ENCODE results near the gene NEURL2.
"Not testable (repeated sequence)": the region's sequence is repeated elsewhere in the genome, so short reads cannot be mapped to it uniquely, and the experiment has no call there.

The NEURL2 gene

GRCh38 chr20:45919542-45920399, 28.8 kb upstream of the NEURL2 start:
- no peak for DNase-seq

- no peak for DNase-seq
Observed at GRCh38 chr20:45918779-45919537, 27.9 kb upstream of the NEURL2 start.

- DNase-seq = no peak
Observed at GRCh38 chr20:45918182-45918737, 27.3 kb upstream of the NEURL2 start.

- DNase-seq = no peak
Observed at GRCh38 chr20:45917790-45918141, 26.8 kb upstream of the NEURL2 start.

GRCh38 chr20:45913116-45913515, 22.1 kb upstream of the NEURL2 start:
- no peak for DNase-seq

- no peak for DNase-seq
Observed at GRCh38 chr20:45912344-45912682, 21.3 kb upstream of the NEURL2 start.

GRCh38 chr20:45911486-45912343, 20.7 kb upstream of the NEURL2 start, which contains the start of gene PLTP:
Gene PLTP (minus strand): TSS chr20:45912155. CDS start chr20:45911452, 703 bp downstream.
- DNase-seq = no peak

- DNase-seq = peak; percentile 97
Observed at GRCh38 chr20:45910670-45911485, 19.9 kb upstream of the NEURL2 start.

- no peak for DNase-seq
Observed at GRCh38 chr20:45909817-45910669, 19.0 kb upstream of the NEURL2 start.

GRCh38 chr20:45909336-45909808, 18.4 kb upstream of the NEURL2 start:
- no peak for DNase-seq

GRCh38 chr20:45908084-45908483, 17.1 kb upstream of the NEURL2 start:
- no peak for DNase-seq

GRCh38 chr20:45907219-45907948, 16.4 kb upstream of the NEURL2 start:
- DNase-seq = no peak

GRCh38 chr20:45905505-45906079, 14.6 kb upstream of the NEURL2 start:
- peak; percentile 77 for DNase-seq

- DNase-seq = no peak
Observed at GRCh38 chr20:45904583-45905504, 13.8 kb upstream of the NEURL2 start.

GRCh38 chr20:45902199-45902701, 11.2 kb upstream of the NEURL2 start:
- no peak for DNase-seq

GRCh38 chr20:45901332-45901731, 10.3 kb upstream of the NEURL2 start:
- DNase-seq = not testable (repeated sequence)

- DNase-seq = no peak
Observed at GRCh38 chr20:45899046-45899835, 8.2 kb upstream of the NEURL2 start.

- no peak for DNase-seq
Observed at GRCh38 chr20:45898285-45898684, 7.3 kb upstream of the NEURL2 start.

Measured in NCI-H226 (cell line).